IPS-15b (cell line): Measurements from ENCODE around the gene HECTD1.

ENCODE experiments used
- H3K27me3 ChIP-seq: one replicate; pipeline ENCODE4 v1.6.1; 2013; ENCODE audit warnings: low read length; ENCODE audit not compliant: control insufficient read depth, insufficient read depth
- H3K36me3 ChIP-seq: one replicate; pipeline ENCODE4 v1.6.1; 2013; ENCODE audit warnings: low read length; ENCODE audit not compliant: control insufficient read depth, insufficient read depth
- H3K4me1 ChIP-seq: one replicate; pipeline ENCODE4 v1.6.1; 2013; ENCODE audit warnings: mild to moderate bottlenecking, low read length; ENCODE audit not compliant: control insufficient read depth, insufficient read depth
- H3K4me3 ChIP-seq: one replicate; pipeline ENCODE4 v1.5.1; 2013; ENCODE audit warnings: low read depth, low read length
- H3K9ac ChIP-seq: one replicate; pipeline ENCODE4 v1.6.1; 2013; ENCODE audit warnings: low read depth, mild to moderate bottlenecking, low read length
- H3K9me3 ChIP-seq: one replicate; pipeline ENCODE4 v1.6.1; 2013; ENCODE audit warnings: mild to moderate bottlenecking, low read length; ENCODE audit not compliant: control insufficient read depth, insufficient read depth

HECTD1 gene

GRCh38 chr14:31127690-31128089 lies 79.9 kb downstream of the HECTD1 start:
- H3K9me3 ChIP-seq: no peaks in the 10 kb centered on the region
- H3K27me3 ChIP-seq: no peaks in the 10 kb centered on the region
- no peak overlapping the region for H3K4me3 ChIP-seq
- H3K9ac ChIP-seq: no peak overlapping the region
- H3K36me3 ChIP-seq: peaks cover 11% of the 10 kb centered on the region
- peaks cover 3% of the 10 kb centered on the region for H3K4me1 ChIP-seq

- Histone ChIP-seq H3K27me3 (no peaks in the 10 kb centered on the region), H3K9me3 (no peaks in the 10 kb centered on the region), H3K4me1 (peaks cover 6% of the 10 kb centered on the region), H3K4me3 (no peak overlapping the region), H3K36me3 (peaks cover 11% of the 10 kb centered on the region), H3K9ac (no peak overlapping the region)
These were observed 80.9 kb downstream of the HECTD1 start for GRCh38 chr14:31126680-31127079.

- Histone ChIP-seq H3K4me1 (peaks cover 6% of the 10 kb centered on the region), H3K36me3 (peaks cover 18% of the 10 kb centered on the region), H3K4me3 (no peak overlapping the region)
These were observed 82.4 kb downstream of the HECTD1 start for GRCh38 chr14:31125231-31125630.

GRCh38 chr14:31124197-31124596 lies 83.4 kb downstream of the HECTD1 start:
- H3K36me3 ChIP-seq: peaks cover 17% of the 10 kb centered on the region
- no peaks in the 10 kb centered on the region for H3K9me3 ChIP-seq
- H3K4me3 ChIP-seq: no peak overlapping the region
- H3K9ac ChIP-seq: no peak overlapping the region
- peaks cover 6% of the 10 kb centered on the region for H3K4me1 ChIP-seq
- H3K27me3 ChIP-seq: no peaks in the 10 kb centered on the region

More at GRCh38 chr14:31125231-31125630, 82.4 kb downstream of the HECTD1 start:
- H3K9me3 ChIP-seq: no peaks in the 10 kb centered on the region
- no peak overlapping the region for H3K9ac ChIP-seq
- no peaks in the 10 kb centered on the region for H3K27me3 ChIP-seq

- Histone ChIP-seq H3K36me3 (peaks cover 10% of the 10 kb centered on the region), H3K4me1 (peaks cover 6% of the 10 kb centered on the region), H3K4me3 (no peak overlapping the region), H3K27me3 (no peaks in the 10 kb centered on the region), H3K9me3 (no peaks in the 10 kb centered on the region), H3K9ac (no peak overlapping the region)
These were observed 84.7 kb downstream of the HECTD1 start for GRCh38 chr14:31122921-31123320.

GRCh38 chr14:31122098-31122611 lies 85.4 kb downstream of the HECTD1 start:
- Histone ChIP-seq H3K27me3 (no peaks in the 10 kb centered on the region), H3K9me3 (no peaks in the 10 kb centered on the region), H3K36me3 (peaks cover 7% of the 10 kb centered on the region), H3K4me3 (no peak overlapping the region), H3K4me1 (peaks cover 6% of the 10 kb centered on the region), H3K9ac (no peak overlapping the region)

GRCh38 chr14:31118892-31119291 lies 88.7 kb downstream of the HECTD1 start:
- Histone ChIP-seq H3K4me1 (peaks cover 5% of the 10 kb centered on the region), H3K27me3 (no peaks in the 10 kb centered on the region), H3K9ac (no peak overlapping the region), H3K4me3 (no peak overlapping the region), H3K9me3 (no peaks in the 10 kb centered on the region), H3K36me3 (peaks cover 15% of the 10 kb centered on the region)

- no peaks in the 10 kb centered on the region for H3K4me1 ChIP-seq
- peaks cover 8% of the 10 kb centered on the region for H3K36me3 ChIP-seq
These were observed 93.8 kb downstream of the HECTD1 start for GRCh38 chr14:31113794-31114193.

GRCh38 chr14:31110872-31111271 lies 96.7 kb downstream of the HECTD1 start:
- H3K4me1 ChIP-seq: no peaks in the 10 kb centered on the region
- no peak overlapping the region for H3K4me3 ChIP-seq
- H3K9me3 ChIP-seq: no peaks in the 10 kb centered on the region
- H3K27me3 ChIP-seq: no peaks in the 10 kb centered on the region
- H3K9ac ChIP-seq: no peak overlapping the region
- H3K36me3 ChIP-seq: peaks cover 6% of the 10 kb centered on the region

More at GRCh38 chr14:31113794-31114193, 93.8 kb downstream of the HECTD1 start:
- Histone ChIP-seq H3K9me3 (no peaks in the 10 kb centered on the region), H3K9ac (no peak overlapping the region), H3K27me3 (no peaks in the 10 kb centered on the region), H3K4me3 (no peak overlapping the region)

GRCh38 chr14:31109257-31109656 lies 98.3 kb downstream of the HECTD1 start:
- no peaks in the 10 kb centered on the region for H3K4me1 ChIP-seq
- no peak overlapping the region for H3K9ac ChIP-seq
- H3K36me3 ChIP-seq: no peaks in the 10 kb centered on the region
- H3K9me3 ChIP-seq: no peaks in the 10 kb centered on the region
- no peak overlapping the region for H3K4me3 ChIP-seq
- no peaks in the 10 kb centered on the region for H3K27me3 ChIP-seq

- H3K27me3 ChIP-seq: no peaks in the 10 kb centered on the region
- H3K4me3 ChIP-seq: no peak overlapping the region
- no peak overlapping the region for H3K9ac ChIP-seq
- peaks cover 7% of the 10 kb centered on the region for H3K36me3 ChIP-seq
- no peaks in the 10 kb centered on the region for H3K4me1 ChIP-seq
- H3K9me3 ChIP-seq: no peaks in the 10 kb centered on the region
These were observed 100.8 kb downstream of the HECTD1 start for GRCh38 chr14:31106768-31107167.

GRCh38 chr14:31097081-31097480 lies 110.5 kb downstream of the HECTD1 start:
- H3K36me3 ChIP-seq: peaks cover 9% of the 10 kb centered on the region
- no peaks in the 10 kb centered on the region for H3K4me1 ChIP-seq
- no peak overlapping the region for H3K9ac ChIP-seq
- no peaks in the 10 kb centered on the region for H3K9me3 ChIP-seq
- H3K4me3 ChIP-seq: no peak overlapping the region
- no peaks in the 10 kb centered on the region for H3K27me3 ChIP-seq
